Endothelial cell of umbilical vein (primary cell): ENCODE measurements around the gene PLEKHB2. TPM values are rescaled to one million over a fixed set of nuclear protein-coding genes. Genes with fewer than 3 reads are reported as not detected.

ENCODE experiments used
- BruUV-seq: library from RNA; stranded (reverse); fragments of 400-500 nt; replicated peaks from 2 replicates; lab custom pipeline; 2021; lab: Mats Ljungman, UMichigan
- CTCF ChIA-PET: fragments of 300-600, 350-600 bp; sonication (Branson Sonifier 250); formaldehyde crosslinking; loops from one replicate; lab custom pipeline; 2021; ENCODE audit warnings: antibody characterized with exemption, inconsistent platforms; lab: Charles Lee
- POLR2A ChIA-PET: fragments of 300-600, 350-600 bp; sonication (Branson Sonifier 250); formaldehyde crosslinking; loops from one replicate; lab custom pipeline; 2021; ENCODE audit warnings: antibody characterized with exemption, inconsistent platforms; lab: Charles Lee
- DNase-seq: peaks from one replicate; pipeline ENCODE4 v3.0.0-alpha.2; 2011; ENCODE audit warnings: low read depth, low spot score
- FAIRE-seq: peaks from 2 replicates; lab custom pipeline; 2011; peaks lifted over from hg19 to GRCh38; lab: Jason Lieb, UNC
- H2AFZ ChIP-seq: 2 replicates; pipeline ENCODE4 v1.6.0; 2012; ENCODE audit warnings: low read depth, low read length, control low read depth, inconsistent platforms
- H3K27ac ChIP-seq: 2 replicates; pipeline ENCODE4 v1.5.1; 2011; ENCODE audit warnings: low read depth, mild to moderate bottlenecking, control low read depth, low read length, moderate library complexity; ENCODE audit not compliant: insufficient read depth
- H3K27me3 ChIP-seq, 2 experiments: 2 replicates each; pipeline versions ENCODE4 v1.6.0 to v1.6.1; 2011; ENCODE audit warnings: low read length in 2 of 2, mixed read lengths in 1 of 2; ENCODE audit not compliant: control insufficient read depth in 2 of 2, insufficient read depth in 2 of 2
- H3K36me3 ChIP-seq, 2 experiments: 2 replicates in 1 of 2; 3 replicates in 1 of 2; pipeline ENCODE4 v1.5.1; 2011; ENCODE audit warnings: low read length in 2 of 2, mild to moderate bottlenecking in 1 of 2, moderate library complexity in 1 of 2; ENCODE audit not compliant: control insufficient read depth in 2 of 2, insufficient read depth in 2 of 2; ENCODE audit errors: extremely low read depth in 1 of 2
- H3K4me1 ChIP-seq: 3 replicates; pipeline ENCODE4 v1.5.1; 2011; ENCODE audit warnings: mild to moderate bottlenecking, low read length; ENCODE audit not compliant: control insufficient read depth, insufficient read depth; ENCODE audit errors: extremely low read depth
- H3K4me2 ChIP-seq: 2 replicates; pipeline ENCODE4 v1.6.1; 2011; ENCODE audit warnings: low read length, control low read depth, mixed read lengths; ENCODE audit not compliant: insufficient read depth
- H3K4me3 ChIP-seq, 3 experiments: fragments of 200-600 bp in 1 of 3; sonication (generic), shearing (Covaris generic) in 1 of 3; replicated peaks in 1 of 3; 2 replicates each; pipeline ENCODE4 v1.5.1; 2011 to 2016; ENCODE audit warnings: control low read depth in 3 of 3, low read length in 3 of 3, mild to moderate bottlenecking in 2 of 3, inconsistent platforms in 1 of 3, low read depth in 1 of 3, moderate library complexity in 1 of 3; ENCODE audit not compliant: insufficient read depth in 1 of 3
- H3K79me2 ChIP-seq: 2 replicates; pipeline ENCODE4 v1.6.0; 2012; ENCODE audit warnings: low read length, inconsistent platforms; ENCODE audit not compliant: control insufficient read depth, insufficient read depth
- H3K9ac ChIP-seq: replicated peaks from 2 replicates; pipeline ENCODE3; 2011; ENCODE audit warnings: low read length, control low read depth; ENCODE audit not compliant: insufficient read depth; ENCODE audit errors: extremely low read depth
- H3K9me1 ChIP-seq: replicated peaks from 3 replicates; pipeline ENCODE4 v1.6.0; 2011; ENCODE audit warnings: mild to moderate bottlenecking, low read length; ENCODE audit not compliant: control insufficient read depth, insufficient read depth; ENCODE audit errors: extremely low read depth
- H3K9me3 ChIP-seq: replicated peaks from 2 replicates; pipeline ENCODE4 v1.5.1; 2012; ENCODE audit warnings: low read length, inconsistent platforms; ENCODE audit not compliant: control insufficient read depth, insufficient read depth
- H4K20me1 ChIP-seq: replicated peaks from 2 replicates; pipeline ENCODE3; 2011; ENCODE audit warnings: mild to moderate bottlenecking, low read length; ENCODE audit not compliant: control insufficient read depth, insufficient read depth; ENCODE audit errors: extremely low read depth
- CTCF ChIP-seq, 2 donors: IDR thresholded peaks; 1 replicate in 1 of 2; 2 replicates in 1 of 2; pipeline ENCODE4 v1.5.1; 2011; ENCODE audit warnings: low read length in 2 of 2, mild to moderate bottlenecking in 2 of 2, moderate library complexity in 2 of 2, control low read depth in 1 of 2, inconsistent platforms in 1 of 2, low read depth in 1 of 2; ENCODE audit not compliant: insufficient read depth in 1 of 2; ENCODE audit errors: extremely low read depth in 1 of 2
- EZH2 ChIP-seq: IDR thresholded peaks from 2 replicates; pipeline ENCODE4 v1.6.1; 2012; ENCODE audit warnings: borderline replicate concordance, low read depth, mild to moderate bottlenecking, moderate library complexity, low read length, inconsistent platforms; ENCODE audit not compliant: severe bottlenecking
- FOS ChIP-seq: IDR thresholded peaks from 2 replicates; pipeline ENCODE4 v1.6.1; 2011; ENCODE audit warnings: mild to moderate bottlenecking, low read length, moderate library complexity, borderline replicate concordance; ENCODE audit not compliant: insufficient read depth
- JUN ChIP-seq: IDR thresholded peaks from 2 replicates; pipeline ENCODE4 v1.6.1; 2011; ENCODE audit warnings: borderline replicate concordance, low read depth; ENCODE audit not compliant: insufficient read length, insufficient read depth
- MAX ChIP-seq: IDR thresholded peaks from 2 replicates; pipeline ENCODE4 v1.6.1; 2011; ENCODE audit not compliant: insufficient read depth, insufficient read length
- MYC ChIP-seq: IDR thresholded peaks from one replicate; pipeline ENCODE4 v1.6.1; 2011; ENCODE audit warnings: mild to moderate bottlenecking, low read depth, low read length
- dilution Hi-C: fragments of 300-500 bp; cut with MboI; formaldehyde crosslinking; loops from one replicate; pipeline ENCODE4 v1.15.0; 2019; ENCODE audit warnings: low sequenced_read_pairs; ENCODE audit not compliant: extremely low pct_ligation_motif_present
- intact Hi-C: fragments of 100-400 bp; cut with micrococcal nuclease; formaldehyde crosslinking; loops from one replicate; pipeline ENCODE4 v1.10.0; 2022
- polyA plus RNA-seq, 4 experiments: library from polyadenylated mRNA; depleted of rRNA in 3 of 4; stranded (reverse) in 3 of 4; unstranded in 1 of 4; fragments of >200 nt; gene quantifications; 2 replicates each; pipeline versions ENCODE4 v1.2.1 to v1.2.3, GENCODE V29; 2011 to 2012; ENCODE audit warnings: missing spikeins in 1 of 4
- total RNA-seq: library from RNA; stranded (reverse); gene quantifications from 2 replicates; pipeline ENCODE4 v1.2.3, GENCODE V29; 2021

PLEKHB2 gene
- total and polyA plus RNA-seq, 2 donors (not counting 3 experiments of a cell fraction or from before 2014, with no cell fraction given), result 56.5 to 56.8 TPM

DNA sequence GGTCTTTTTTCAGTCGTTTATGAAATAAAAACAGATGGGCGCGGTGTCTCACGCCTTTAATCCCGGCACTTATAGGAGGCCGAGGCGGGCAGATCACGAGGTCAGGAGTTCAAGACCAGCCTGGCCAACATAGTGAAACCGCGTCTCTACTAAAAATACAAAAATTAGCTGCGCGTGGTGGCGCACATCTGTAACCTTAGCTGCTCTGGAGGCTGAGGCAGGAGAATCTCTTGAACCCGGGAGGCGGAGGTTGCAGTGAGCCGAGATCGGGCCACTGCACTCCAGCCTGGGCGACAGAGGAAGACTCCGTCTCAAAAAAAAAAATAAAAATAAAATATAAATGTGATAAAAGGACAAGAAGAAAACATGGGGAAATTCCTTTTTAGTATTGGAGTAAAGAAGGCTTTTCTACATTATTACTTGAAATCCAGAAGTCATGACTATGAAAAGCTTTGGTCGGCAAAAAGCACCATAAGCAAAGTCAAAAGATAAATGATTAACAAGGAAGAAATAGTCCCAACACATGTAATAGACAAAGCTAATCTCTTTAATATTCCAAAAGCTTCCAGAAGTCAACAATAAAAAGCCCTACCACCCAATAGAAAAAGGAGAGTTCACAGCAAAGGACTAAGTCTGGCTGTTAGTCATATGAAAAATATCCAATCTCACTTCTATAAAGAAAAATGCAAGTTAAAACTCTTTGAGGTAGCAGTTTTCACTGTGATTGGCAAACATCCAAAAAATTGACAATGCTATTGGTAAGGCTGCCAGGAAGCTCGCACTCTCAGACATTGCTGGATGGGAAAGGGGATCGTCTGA, 10.5 kb upstream of the PLEKHB2 start:
- Histone ChIP-seq H3K36me3 (no peaks in the 10 kb centered on the region), H3K9me1 (no peaks in the 10 kb centered on the region), H3K27me3 (no peaks in the 10 kb centered on the region), H3K4me1 (peaks cover 10% of the 10 kb centered on the region), H3K9me3 (no peaks in the 10 kb centered on the region), H3K79me2 (peaks cover 35% of the 10 kb centered on the region), H3K27ac (no peak overlapping the region), H3K4me2 (no peak overlapping the region), H3K9ac (no peak overlapping the region), H4K20me1 (peaks cover 3% of the 10 kb centered on the region), H2AFZ (no peak overlapping the region), H3K4me3 (no peak overlapping the region)
- ChIA-PET POLR2A (no interaction called here), CTCF (interaction anchor here (2.1 kb wide), 1 partner anchor 9 kb away, joined by 5 read pairs; no protein-coding TSS in a partner anchor)
- DNase-seq, result no peak
- intact Hi-C loops, result loop anchor here (10.0 kb wide), 1 partner anchor 750 kb away; the partner anchor contains the start of gene IMP4
- peak; percentile 28 for FAIRE-seq
- no peak for TF ChIP-seq JUN
- no peak for TF ChIP-seq FOS
- no peak for TF ChIP-seq EZH2
- no peak for TF ChIP-seq MYC
- TF ChIP-seq MAX, result no peak
- TF ChIP-seq CTCF (IDR thresholded peaks at IDR 0.05; ENCODE audit: extremely low read depth in 1 of 2, insufficient read depth in 1 of 2, low read depth in 1 of 2, low read length in 2 of 2), result no peak
- dilution Hi-C loops, result no loop called here
- no TSS peak for BruUV-seq
